Left lobe of liver (tissue), 2 donors: Measurements from ENCODE around the gene C5. TPM values are rescaled to one million over a fixed set of nuclear protein-coding genes. Genes with fewer than 3 reads are reported as not detected.
A peak's percentile ranks its signal among the peaks of the same experiment; 100 is the strongest.

ENCODE experiments used
- ATAC-seq: fragments of 200-7000 bp; cut with Tn5 transposase; one replicate; pipeline ENCODE4 v1.9.1; 2020; ENCODE audit warnings: mild to moderate bottlenecking, moderate library complexity
- DNase-seq: peaks from one replicate; pipeline ENCODE4 v3.0.0-alpha.2; 2020; ENCODE audit warnings: low spot score
- total RNA-seq: library from RNA; stranded (reverse); gene quantifications from one replicate; pipeline ENCODE4 v1.2.1, GENCODE V29; 2021
- donor health status: DM: no; HTN: no; CAD: no; lungs with moderate emphysema.
- donor health status: DM: no; HTN: yes; CAD: no.

C5 gene
- total RNA-seq, 1 donor from 2014 or later, result 386 TPM

DNA sequence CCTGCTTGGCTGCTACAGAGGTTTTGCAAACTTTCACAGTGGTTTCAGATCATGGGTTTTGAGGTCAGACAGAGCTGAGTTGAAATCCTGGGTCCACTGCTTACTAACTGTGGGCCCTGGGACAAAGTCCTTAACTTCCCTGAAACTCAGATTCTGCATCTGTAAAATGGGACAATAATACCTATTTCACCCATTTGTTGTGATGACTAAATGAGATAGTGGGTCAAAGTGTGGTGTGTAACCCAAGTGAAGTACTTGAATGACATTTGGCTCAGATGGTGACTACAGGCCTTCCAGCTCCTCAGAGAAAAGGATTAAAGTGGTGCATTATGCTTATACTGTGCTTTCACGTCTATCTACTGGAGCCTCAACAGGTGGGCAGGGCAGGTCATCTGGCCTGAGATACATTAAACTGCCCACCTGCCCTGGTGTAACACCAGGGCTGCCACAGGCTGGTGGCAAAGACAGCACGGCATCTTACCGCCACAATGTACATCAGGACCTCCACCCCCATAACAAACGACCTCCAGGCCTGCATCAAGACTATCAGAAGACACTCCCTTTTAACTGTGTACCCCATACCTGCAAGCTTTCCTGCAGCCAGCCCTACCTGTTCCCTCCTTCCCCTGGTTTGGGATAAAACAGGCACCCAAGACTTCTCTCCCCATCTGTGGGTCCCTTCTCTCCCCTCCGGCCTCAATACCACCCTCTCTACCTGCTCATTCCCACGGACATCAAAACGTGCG lies 122.6 kb downstream of the C5 start:
- DNase-seq (no peak), ATAC-seq (no peak)

DNA sequence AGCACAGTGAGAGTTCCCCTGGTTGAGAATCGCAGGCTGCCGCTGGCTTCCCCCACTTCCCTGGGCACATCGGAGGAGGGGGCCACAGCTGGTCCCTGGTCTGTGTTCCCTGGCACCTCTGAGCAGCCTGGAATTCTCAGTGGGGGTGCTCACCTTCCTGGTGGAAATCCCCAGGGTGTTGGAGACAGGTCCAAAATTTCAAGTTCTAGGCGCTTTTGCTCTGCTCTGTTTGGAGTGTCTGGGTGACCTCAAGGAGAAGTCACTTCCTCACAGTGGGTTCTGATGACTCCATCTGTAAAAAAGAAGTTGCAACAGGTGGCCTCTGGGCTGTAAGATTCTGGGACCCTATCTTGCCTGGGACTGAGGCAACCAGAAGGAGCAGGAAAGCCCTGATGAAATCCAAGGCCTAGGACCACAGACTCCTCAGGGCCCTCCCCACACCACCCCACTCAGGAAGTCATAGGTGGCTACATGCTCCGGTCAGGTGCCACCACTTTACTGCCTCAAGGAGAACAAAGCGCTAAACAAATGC lies 123.6 kb downstream of the C5 start, which contains the start of gene TRAF1:
Gene TRAF1, minus strand, starts transcription at position 400 of the 532 bp plus-strand sequence. CDS start 721 bp downstream, outside the sequence.
- DNase-seq, result no peak
- no peak for ATAC-seq

GRCh38 chr9:120925535-120926396 lies 124.3 kb downstream of the C5 start:
- DNase-seq (no peak), ATAC-seq (no peak)

DNA sequence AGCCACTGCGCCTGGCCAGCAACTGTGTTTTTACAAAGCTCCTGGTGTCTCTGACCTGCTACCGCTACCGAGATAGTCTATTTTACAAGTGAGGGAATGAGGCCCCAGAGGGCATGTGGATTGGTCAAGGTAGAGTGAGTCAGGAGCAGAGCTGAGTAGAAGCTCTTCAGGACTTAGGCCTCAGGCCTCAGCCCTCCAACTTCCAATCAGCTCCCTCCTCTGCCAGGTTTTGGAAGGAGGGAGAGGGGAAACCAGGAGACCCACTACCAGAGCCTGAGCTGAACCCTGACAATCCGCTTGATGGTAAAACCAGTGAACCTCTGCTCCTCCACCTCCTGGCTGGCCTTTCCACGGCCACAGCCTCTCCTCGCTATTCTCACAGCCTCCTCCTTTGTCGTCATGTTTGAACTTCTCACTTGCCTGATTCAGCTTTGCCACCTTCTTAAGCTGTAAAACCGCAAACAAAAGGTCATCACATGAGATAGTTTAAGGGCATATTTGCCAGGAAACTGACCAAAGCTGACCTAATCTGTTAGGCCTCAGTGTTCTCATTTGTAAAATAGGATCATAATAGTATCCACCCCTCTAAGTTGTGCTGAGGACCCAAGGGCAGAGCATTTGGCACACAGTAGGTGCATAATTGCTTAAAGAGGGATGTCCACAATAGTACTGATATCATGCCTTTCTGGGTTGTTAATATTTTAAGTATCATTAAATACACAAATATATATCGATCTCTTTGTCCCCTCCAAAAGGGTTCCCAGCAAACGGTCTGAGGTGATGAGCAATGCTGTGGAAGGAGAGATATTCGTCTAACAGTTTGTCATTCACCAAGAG lies 125.2 kb downstream of the C5 start:
- DNase-seq, result no peak
- no peak for ATAC-seq

DNA sequence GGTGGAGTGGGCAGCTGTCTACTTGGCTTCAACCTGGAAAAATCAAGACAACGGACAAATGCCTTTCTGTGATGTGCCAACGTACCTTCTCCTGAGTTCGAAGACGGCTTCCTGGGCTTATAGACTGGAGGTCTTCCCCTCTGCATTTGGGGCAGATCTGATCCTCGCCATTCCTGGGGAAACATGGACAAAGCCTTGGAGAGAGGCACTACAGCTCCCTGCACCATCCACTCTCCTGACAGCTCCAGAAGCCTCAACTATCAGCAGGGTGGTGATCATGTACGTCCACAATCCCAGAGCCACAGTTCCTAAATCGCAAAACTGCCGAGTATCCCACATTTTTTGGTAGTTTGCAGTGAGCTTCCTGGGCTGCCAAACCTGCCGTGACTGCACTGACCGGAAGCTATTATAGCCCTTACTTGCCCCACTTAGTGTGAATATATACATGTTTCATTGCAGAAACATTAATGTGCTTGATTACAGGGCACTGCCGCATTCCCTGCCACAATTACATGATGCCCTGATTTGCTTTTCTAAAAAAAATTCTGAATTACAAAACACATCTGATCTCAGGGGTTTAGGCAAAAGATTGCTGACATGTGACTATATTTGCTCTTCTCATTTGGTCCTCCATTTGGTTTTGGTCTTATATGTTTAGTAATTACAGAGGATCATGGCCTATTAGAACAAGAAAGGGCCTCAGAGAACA lies 126.3 kb downstream of the C5 start:
- ATAC-seq (no peak), DNase-seq (no peak)

- DNase-seq (no peak), ATAC-seq (no peak)
These were observed 127.5 kb downstream of the C5 start for GRCh38 chr9:120922404-120923195.

GRCh38 chr9:120921661-120922181 lies 128.4 kb downstream of the C5 start:
- DNase-seq (no peak), ATAC-seq (no peak)

DNA sequence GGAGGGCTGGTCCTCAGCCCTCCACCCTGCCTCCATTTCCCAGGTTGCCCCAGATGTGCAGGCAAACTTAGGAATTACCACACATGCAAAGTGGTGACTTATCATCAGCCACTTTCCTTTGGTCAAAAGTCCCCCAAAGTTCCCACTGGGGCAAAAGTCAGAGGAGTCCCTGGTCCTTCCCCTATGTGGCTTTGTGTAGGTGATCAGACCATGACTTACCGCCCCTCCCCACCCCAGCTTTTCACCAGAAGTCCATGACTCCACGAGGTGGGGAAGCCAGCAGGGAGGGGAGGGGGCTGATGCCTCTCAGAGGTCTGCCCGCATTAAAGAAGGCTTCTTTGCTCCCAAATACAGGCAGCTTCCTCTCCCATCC lies 129.3 kb downstream of the C5 start:
- DNase-seq (no peak), ATAC-seq (no peak)

DNA sequence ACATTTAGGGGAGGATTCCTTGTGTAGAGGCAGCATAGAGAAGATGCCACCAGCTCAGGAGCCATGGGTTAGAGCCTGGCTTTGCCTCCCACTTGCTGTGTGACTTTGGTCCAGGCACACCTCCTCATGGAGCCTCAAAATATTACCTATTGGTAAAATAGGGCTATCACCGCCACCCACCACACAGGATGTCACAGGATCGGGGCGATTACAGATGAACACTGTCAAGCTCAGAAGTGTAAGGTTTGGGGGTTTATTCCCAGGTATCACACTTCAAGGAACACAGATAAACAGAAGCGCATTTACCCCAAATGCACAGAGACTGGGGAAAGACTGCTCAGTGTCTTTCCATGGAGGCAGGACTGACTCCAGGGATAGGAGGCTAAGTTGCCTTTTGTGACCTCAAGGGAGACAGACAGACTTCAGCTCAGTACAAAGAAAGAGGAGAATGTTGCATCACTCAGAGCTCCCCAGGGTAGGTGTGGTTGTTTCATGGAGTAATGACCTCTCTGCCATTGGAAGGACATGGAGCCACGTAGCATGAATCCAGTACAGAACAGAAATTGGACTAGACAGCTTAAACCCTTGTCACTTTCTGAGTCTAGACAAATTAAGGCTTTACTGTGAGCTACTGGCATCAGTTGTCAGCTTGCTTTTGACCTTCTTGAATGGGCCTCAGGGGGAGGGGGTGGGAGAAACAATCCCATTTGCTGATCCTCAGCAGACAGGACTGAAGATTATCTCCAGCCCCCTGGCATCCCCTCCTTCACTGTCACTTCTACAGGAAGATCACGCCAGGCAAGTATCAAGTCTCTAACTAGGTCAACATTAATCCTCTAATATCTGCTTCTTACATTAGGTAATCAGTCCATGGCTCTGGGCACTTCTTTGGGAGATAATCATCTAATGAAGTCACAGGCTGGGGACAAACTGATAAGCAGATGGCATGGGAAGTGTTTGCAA lies 130.0 kb downstream of the C5 start:
- DNase-seq (no peak), ATAC-seq (peak; percentile 77)

DNA sequence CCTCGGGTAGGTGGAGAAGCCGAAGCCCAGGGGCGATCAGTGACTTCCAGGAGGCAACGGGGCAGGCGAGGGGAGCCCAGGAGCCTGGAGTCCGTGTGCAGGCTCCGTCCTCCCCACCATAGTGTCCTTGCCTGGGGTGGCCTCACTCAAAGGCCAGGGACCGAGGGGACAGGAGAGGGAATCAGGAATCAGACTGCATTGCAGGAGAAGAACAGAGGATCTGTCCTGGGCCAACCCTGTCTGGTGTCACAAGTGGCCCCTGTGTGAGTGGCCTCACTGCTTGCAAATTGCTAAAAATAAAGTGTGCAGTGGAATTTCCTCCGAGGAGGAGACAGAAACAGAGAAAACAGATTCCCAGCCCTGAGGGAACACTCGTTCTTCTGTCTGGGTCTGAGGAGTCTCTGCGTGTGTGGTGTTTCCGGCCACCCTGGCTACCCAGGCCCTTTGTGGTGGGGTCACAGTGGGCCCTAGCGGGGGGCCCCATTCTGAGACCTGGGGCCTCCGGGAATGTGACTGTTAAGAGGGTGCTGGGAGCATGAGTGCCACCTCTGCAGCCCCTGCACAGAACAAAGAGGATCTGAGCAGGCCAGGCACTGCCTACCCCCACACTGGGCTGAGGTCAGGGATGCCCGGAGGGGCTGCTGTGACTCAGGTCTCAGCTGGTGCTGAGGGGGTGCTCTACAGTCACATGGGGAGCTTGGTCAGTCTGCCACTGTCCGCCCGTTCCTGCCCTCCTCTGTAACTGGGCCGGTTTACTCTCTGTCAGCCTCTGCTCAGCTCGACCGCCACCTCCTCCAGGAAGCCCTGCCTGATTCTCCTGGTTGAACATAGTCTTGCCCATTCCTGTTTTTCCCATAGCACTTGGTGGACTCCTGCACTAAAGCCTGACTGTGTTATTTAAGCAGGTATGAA lies 130.9 kb downstream of the C5 start:
- DNase-seq, result no peak
- ATAC-seq, result peak; percentile 9

DNA sequence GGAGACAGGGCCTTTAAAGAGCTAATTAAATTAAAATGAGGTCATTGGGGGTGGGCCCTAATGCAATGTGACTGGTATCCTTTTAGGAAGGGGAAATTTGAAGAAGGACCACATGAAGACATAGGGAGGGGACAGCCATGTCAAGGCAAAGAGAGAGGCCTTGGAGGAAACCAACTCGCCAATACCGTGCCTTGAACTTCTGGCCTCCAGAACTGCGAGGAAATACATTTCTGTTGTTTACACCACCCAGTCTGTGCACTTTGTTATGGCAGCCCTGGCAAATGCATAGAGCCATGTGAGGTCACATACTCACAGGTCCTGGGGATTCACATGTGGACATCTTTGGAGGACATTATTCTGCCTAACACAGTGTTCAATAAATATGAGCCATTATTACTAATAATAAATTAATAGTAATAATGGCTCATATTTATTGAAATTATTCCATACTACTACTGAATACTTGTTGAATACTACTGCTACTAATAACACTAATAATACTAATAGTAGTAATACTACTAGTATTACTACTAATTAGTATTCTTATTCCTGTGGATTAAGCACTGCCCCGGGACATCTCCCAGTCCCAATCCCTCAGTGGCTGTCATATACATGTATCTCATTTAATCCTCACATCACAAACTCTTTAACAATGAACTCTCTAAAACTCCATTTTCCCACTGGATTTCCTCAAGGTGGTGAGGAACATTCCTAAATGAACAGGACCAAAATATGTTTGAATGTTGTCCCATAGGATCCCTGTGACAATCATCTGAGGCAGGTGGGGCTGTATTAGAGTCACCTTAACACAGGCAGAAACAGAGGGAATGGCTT lies 131.9 kb downstream of the C5 start:
- no peak for ATAC-seq
- DNase-seq, result no peak

DNA sequence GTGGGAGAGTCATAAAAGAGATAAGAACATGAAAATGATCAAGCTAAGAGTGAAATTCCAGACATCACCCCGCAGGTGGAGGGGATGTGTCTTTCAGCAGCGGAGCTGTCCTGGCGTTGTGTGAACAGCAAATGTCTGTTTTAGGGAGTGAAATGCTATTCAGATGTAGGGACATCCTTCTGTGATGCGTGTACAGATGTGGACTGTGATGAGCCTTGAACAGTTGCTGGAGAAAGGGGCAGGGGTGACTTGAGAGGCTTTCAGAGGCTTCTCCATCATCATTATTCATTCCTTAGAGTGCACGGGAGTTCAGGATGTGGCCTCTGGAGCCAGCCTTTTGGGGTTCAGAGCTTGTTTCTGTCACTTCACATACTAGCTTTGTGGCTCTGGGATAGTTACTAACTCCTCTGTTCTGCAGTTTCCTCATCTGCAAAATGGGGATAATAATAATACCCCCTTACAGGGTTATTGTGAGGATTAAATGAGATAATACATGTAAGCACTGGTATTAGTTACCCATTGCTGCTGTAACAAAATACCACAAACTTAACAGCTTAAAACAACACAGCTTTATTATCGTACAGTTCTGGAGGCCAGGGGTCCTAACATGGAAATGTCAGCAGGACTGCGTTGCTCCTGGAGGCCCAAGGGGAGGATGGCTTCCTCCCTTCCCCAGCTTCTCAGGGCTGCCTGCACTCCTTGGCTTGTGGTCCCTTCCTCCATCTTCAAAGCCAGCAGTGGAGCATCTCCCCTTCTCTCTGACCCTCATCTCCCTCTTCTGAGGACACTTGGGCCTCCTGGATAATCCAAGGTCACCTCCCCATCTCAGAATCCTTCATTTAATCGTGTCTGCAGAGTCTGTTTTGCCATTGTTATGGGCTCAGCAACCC lies 132.8 kb downstream of the C5 start:
- no peak for ATAC-seq
- DNase-seq, result no peak

- DNase-seq (peak; percentile 63), ATAC-seq (peak; percentile 81)
These were observed 133.5 kb downstream of the C5 start for GRCh38 chr9:120916588-120916987.

DNA sequence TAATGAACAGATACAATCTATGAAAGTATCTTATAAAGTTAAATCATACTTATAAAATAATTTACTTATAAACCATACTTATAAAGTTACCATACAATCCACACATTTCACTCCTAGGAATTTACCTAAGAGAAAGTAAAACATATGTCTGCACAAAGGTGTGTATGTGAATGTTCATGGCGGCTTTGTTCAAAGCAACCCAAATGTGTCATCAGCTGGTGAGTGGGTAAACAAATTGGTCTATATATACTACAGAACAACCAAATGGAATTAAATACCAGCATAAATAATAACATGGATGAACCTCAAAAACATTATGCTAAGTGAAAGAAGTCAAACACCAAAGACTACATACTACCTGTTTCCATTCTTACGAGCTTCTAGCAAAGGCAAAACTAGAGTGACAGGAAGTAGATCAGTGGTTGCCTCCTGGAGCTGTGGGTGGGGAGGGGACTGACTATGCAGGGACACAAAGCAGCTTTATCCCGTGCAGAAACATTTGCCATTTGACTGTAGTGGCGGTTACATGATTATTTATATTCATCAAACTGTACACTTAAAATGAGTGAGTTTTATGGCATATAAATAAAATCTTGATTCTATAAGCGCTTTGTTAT lies 134.1 kb downstream of the C5 start:
- DNase-seq, result no peak
- ATAC-seq, result no peak

- DNase-seq, result no peak
- no peak for ATAC-seq
These were observed 135.1 kb downstream of the C5 start for GRCh38 chr9:120914953-120915352.
